GM18868 (cell line): ENCODE data around the gene CABCOCO1.
"Not testable (repeated sequence)": the region's sequence is repeated elsewhere in the genome, so short reads cannot be mapped to it uniquely, and the experiment has no call there.

Experiments used
- ATAC-seq: cut with Tn5 transposase; IDR thresholded peaks from one replicate; pipeline ENCODE4 v1.9.1; 2021; ENCODE audit warnings: mild to moderate bottlenecking, moderate library complexity; ENCODE audit not compliant: unreplicated experiment

The CABCOCO1 gene

DNA sequence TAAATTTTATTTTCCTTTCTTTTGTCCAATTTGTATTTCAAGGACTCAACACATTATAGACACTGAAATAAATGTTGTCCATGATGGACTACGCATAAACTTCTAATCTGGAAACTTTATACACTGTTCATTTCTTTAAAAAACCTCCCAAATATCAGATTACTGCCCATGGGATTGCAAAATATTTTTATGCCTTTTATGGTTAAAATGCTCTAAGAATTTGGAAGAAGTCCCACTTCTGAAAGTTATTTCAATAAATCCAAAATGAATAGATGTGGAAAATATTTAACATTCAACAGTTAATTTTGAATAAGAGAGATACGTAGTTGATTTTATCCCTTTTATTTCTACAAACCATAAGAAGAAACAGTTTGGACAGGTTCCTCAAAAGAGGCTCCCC lies 46.1 kb downstream of the CABCOCO1 start:
- ATAC-seq = no peak

DNA sequence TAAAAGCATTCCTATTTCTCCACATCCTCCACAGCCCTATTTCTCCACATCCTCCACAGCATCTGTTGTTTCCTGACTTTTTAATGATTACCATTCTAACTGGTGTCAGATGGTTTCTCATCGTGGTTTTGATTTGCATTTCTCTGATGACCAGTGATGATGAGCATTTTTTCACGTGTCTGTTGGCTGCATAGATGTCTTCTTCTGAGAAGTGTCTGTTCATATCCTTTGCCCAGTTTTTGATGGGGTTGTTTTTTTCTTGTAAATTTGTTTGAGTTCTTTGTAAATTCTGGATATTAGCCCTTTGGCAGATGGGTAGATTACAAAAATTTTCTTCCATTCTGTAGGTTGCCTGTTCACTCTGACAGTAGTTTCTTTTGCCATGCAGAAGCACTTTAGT lies 49.4 kb downstream of the CABCOCO1 start:
- ATAC-seq = not testable (repeated sequence)

DNA sequence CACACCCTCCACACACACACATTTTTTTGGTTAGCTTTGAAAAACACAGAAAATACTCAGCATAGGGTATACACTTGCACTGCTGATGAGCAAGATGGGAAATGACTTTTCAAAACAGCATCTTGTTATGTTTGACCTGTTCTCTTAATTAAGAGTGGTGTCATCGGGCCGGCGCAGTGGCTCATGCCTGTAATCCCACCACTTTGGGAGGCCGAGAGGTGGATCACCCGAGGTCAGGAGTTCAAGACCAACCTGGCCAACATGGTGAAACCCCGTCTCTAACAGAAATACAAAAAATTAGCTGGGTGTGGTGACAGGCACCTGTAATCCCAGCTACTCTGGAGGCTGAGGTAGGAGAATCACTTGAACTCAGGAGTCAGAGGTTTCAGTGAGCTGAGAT lies 56.7 kb downstream of the CABCOCO1 start:
- ATAC-seq = not testable (repeated sequence)

DNA sequence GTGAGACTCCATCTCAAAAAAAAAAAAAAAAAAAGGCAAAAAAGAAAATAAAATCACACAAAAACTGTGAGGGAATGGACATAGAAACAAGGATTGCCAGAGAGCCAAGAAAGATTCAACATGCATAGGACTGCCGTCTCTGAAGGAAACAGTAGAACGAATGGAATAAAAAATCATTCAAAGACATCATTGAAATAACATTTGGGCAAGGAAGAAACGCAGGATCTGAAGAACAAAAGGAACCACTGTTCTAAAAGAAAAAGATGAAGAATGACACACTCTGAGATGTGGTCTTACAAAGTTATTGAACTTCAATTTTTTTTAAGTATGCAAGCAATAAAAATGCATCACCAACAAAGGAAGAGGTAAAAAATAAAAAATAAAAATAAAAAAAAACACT lies 57.2 kb downstream of the CABCOCO1 start:
- ATAC-seq = no peak

- no peak for ATAC-seq
Measured at GRCh38 chr10:61721431-61721830, 58.7 kb downstream of the CABCOCO1 start.

DNA sequence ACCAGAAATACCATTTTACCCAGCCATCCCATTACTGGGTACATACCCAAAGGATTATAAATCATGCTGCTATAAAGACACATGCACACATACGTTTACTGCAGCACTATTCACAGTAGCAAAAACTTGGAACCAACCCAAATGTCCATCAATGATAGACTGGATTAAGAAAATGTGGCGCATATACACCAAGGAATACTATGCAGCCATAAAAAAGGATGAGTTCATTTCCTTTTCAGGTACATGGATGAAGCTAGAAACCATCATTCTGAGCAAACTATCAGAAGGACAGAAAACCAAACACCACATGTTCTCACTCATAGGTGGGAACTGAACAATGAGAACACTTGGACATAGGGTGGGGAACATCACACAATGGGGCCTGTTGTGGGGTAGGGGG lies 62.5 kb downstream of the CABCOCO1 start:
- not testable (repeated sequence) for ATAC-seq

DNA sequence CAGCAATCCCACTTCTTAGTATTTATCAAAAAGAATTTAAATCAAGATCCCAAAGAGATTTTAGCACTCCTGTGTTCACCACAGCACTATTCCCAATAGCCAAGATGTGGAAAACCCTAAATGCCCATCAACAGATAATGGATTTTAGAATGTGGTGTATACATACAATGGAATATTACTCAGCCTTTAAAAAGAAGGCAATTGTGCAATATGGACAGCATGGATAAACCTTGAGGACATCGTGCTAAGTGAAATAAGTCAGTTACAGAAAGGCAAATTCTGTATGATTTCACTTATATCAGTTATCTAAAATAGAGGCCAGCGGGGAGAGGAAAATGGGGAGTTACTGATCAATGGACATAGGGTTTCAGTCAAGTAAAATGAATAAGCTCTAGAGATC lies 66.9 kb downstream of the CABCOCO1 start:
- no peak for ATAC-seq

DNA sequence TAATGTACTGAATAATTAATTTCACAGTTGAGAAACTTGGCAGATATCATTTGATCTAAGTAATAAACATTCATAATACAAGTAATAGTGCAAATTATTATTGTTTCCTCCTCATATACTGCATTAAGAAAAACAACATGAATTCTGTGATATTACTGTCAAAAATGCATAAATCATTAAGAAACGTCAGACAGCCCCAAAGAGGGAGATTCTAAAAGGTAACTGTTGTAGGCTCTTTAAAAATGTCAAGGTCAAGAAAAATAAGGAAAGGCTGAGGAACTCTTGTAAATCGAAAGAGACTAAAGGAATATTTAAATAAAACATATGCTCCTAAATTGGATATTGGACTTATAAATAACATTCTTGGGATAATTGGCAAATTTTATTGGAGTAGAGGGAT lies 67.9 kb downstream of the CABCOCO1 start:
- ATAC-seq = no peak

DNA sequence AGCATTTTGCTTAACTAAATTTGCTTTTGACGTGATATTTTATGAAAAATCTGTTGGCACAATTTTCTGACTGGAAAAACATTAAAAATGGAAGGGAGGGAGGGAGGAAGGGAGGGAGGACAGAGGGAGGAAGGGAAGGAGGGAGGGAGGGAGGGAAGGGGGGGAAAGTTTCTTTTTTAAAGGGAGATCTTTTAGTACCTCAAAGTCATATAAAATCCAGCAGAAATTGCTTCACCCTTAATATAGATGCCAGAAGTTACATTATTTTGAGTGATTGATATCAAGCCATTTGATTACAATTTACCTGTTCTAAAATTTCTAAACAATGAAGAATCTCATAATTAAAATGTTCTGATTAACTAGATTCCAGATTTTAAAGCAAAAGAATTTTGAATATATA lies 68.9 kb downstream of the CABCOCO1 start:
- no peak for ATAC-seq

DNA sequence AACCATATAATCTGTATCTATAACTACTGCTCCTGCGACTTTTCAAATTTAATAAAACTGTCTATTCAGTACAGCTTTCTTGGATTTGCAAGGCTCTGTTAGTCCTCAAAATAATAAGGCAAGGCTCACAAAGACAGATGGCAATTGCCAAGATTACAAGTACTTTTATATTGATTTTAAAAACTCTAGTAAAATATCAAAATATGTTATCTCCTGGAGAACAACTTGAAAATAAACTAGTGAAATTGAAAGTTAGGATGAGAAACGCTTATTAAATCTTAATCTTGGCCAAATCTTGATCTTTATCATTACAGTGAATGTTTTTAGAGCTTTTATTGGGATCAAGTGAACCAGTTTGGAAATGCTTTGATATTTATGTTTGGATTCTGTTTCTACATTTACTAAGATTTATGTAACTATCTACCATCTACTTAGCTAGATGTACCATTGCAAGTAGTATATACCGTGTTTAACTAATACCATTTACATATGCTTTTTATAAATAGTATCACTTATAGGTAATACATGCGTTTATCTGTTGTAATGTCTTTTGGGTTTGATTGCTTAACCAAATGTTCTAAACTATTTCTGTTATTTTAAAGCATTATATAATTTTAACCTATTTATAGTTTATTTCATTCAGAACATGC lies 70.0 kb downstream of the CABCOCO1 start:
- ATAC-seq = no peak

DNA sequence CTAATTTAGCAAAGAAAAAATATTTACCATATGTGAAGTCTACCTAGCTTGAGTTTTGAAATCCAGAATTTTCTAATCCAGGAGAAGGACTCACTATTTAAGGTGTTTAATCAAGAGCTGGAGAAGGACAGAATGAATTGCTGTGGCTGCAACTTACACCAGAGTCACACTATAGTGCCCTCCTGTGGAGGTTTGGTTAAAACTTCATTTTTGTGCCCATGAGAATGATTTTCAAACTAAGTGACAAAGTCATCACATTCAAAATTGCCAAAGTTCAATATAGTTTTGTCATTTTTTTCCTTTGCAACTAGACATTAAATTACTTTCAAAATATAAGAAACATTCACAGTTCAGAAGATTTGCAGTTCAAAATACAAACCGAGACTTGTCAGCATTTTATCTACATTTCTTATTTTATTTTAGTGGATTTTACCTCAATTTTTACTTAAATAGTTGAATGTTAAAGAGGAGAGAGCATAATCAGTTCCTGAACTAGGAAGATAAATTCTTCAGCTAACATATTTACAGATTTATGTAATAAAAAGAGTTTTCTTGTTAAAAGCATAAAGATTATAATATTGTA lies 70.7 kb downstream of the CABCOCO1 start:
- ATAC-seq = peak; percentile 70

DNA sequence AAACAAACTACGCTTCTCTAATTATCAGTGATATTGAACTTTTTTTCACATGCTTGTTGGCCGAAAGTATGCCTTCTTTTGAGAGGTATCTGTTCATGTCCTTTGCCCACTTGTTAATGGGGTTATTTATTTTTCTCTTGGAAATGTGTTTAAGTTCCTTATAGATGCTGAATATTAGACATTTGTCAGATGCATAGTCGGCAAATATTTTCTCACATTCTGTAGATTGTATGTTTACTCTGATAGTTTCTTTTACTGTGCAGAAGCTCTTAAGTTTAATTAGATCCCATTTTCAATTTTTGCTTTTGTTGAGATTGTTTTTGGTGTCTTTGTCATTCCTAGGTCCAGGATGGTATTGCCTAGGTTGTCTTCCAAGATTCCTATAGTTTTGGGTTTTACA lies 73.2 kb downstream of the CABCOCO1 start:
- ATAC-seq = no peak

DNA sequence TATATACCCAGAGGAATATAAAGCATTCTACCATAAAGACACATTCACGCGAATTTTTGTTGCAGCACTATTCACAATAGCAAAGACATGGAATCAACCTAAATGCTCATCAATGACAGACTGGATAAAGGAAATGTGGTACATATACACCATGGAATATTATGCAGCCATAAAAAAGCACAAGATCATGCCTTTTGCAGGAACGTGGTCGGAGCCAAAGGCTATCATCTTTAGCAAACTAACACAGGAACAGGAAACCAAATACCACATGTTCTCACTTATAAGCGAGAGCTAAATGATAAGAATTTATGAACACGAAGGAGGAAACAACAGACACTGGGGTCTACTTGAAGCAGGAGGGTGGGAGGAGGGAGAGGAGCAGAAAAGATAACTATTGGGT lies 74.7 kb downstream of the CABCOCO1 start:
- not testable (repeated sequence) for ATAC-seq

DNA sequence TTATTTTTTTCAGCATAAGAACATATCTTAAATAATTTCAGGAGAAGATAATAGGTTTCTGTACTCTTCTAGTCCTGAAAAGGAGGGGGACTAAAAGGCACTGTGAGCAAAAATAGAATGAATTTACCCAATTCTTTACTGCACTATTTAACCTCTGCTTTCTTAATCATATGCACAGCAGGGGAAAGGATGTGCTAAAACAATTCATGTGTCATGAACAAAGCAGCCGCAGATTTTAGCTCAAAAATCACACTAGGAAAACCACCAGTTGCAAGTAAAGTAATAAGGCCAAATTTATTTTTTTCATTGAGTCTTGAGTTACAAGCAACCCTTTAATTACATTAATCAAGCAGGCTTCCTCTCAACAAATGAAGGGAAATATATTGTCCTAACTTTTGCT lies 80.1 kb downstream of the CABCOCO1 start:
- ATAC-seq = no peak

DNA sequence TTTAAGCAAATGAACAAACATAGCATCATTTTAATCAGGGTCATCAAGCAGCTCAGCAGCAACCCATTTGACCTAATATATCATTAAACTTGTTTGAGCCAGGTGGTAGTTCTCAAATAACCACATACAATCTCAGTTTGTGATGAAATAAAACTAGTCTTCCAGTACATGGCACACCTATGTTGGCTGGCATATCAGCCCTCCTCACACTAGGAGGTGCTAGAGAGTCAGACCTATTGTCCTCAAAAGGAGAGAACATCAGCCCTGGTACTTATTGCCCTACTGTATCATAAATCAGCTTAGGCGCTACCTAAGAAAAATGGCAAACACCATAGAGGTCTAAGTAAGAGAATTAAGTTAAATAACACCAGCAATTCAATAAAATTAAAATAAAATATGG lies 81.7 kb downstream of the CABCOCO1 start:
- no peak for ATAC-seq

- no peak for ATAC-seq
Measured at GRCh38 chr10:61746377-61746776, 83.6 kb downstream of the CABCOCO1 start.

- no peak for ATAC-seq
Measured at GRCh38 chr10:61747307-61747706, 84.6 kb downstream of the CABCOCO1 start.

GRCh38 chr10:61749291-61749690 lies 86.6 kb downstream of the CABCOCO1 start:
- no peak for ATAC-seq

DNA sequence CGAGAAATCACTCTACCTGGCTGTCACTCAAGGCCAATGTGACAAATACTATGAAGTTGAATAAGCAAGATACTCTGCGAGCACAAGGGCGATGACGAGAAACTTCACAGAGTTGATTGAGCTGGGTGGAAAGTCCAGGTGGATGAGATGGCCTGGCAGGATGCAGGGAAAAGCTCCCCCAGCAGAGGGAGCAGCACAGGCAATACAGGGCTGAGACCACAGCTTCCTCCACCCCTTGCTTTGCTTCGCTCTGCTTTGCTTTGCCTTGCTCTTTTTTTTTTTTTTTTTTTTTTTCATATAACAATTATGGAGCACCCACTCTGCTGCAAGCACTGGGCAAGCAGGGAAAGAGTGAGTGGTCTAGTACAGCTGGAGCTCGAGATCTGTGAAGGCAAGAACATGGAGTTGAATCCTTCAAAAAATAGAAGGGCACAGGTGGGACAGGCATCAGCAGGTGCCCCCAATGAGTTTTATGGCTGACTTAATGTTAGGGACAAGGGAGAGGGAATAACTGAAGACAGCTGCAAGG lies 88.3 kb downstream of the CABCOCO1 start:
- peak; percentile 96 for ATAC-seq

GRCh38 chr10:61751599-61751998 lies 88.9 kb downstream of the CABCOCO1 start:
- ATAC-seq = peak; percentile 4

DNA sequence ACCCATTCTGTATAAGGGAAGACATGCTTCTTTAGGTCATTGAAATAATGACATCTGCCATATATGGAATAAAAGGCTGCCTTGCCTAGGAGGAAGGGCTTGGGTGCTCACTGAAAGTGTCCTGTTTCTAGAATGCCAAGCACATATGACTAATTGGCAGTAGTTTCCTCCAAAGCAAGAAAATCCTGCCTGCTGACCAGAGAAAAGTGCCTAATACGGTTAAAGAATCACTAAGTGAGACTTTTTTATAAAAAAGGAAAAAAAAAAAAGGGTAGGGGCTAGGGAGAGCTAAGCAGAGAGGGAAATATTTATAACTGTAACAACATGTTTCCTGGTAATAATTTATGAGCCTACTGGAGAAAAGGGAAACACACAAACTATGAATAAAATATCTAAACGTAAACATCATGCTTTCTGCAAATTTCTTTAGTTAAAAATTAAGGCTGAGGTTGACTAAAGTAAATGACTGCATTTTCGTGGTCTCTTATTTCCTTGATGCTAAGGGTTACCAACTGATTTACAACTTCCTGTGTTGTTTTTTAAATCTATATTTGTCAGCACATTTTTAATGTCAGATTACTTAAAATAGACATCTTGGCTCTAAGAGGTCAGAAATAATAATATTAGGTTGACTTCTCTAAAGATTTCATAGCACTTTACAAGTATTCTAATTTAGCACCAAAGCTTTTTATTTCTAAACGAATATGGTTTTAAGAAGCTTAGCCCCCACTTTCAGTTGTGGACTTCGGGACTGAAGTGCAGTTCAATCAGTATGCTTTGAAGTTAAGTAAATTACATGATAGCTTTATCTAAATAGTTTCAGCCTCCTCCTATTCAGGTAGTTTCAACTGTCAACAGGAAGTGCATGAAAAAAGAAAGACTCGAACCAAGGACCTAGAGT lies 89.6 kb downstream of the CABCOCO1 start:
- ATAC-seq = peak; percentile 38

DNA sequence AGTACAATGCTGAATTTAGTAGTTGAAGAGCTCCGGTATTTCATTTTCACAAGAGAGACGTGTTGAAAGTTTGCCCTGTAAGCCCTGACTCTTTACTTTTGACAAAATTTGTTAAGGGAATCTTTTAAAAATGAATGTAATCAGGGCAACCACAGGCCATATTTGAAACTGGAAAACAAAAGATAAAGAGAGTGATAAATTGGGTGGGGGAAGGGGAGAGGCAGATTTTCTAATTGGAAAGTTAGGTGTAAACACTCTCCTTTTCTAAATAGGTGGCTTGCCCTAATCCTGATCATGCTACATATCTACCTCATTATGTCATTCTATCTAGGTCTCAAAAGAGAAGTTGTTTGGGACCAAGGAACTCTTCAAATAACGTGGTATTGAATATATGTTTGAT lies 90.7 kb downstream of the CABCOCO1 start:
- ATAC-seq = no peak
